Erythroblast (primary cell): ENCODE results near the gene SNRPA1.

Experiments
- DNase-seq, 2 experiments: peaks; one replicate each; lab custom pipeline; 2025; lab: John Stamatoyannopoulos, UW
- GATA1 ChIP-seq: IDR thresholded peaks from 2 replicates; pipeline ENCODE4 v1.6.1; 2011; ENCODE audit warnings: low read depth, mild to moderate bottlenecking, control low read depth, low read length, moderate library complexity
- POLR2A ChIP-seq: IDR thresholded peaks from 2 replicates; pipeline ENCODE4 v1.6.1; 2011; ENCODE audit warnings: mild to moderate bottlenecking, low read length

SNRPA1 gene

GRCh38 chr15:101242999-101243336 lies 52.1 kb downstream of the SNRPA1 start:
- DNase-seq = no peak
- TF ChIP-seq GATA1 (no peak), POLR2A (no peak)

DNA sequence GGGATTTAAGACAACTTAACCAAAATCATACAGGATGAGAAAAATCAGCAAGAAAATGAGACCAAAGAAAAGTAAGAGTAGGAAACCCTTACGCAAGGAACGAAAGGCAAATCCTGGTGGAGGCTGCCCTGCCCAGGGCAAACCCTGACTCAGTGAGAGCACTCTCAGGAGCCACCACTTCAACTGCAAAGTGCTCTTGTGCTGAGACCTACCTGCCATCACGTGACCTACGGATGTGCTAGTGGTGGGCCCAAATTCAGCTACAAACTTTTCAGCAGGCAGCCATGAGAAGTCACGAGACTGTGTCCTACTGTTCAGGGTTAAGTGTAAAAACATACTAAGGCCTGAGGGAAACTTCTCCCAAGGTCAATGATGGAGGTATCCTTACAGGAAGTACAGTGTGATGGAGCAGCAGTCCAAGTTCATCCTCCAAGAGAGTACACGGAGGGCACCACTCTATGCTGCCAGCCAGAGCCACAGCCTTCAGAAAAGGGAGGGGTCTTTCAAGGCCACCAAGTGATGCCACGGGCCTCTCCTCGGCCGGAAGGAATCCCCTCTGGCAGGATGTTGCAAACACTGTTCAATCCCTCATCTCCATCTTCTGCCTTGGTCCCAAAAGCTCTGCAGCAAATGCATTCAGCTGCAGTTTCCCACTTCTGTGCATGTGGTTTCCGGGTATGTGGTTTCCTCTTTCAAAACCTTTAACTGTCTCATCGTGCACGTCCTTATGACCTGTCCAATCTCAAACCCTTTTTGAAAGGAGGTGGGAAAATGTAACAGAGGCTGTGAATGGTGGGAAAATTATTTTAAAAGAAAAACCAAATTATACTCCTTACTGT lies 52.7 kb downstream of the SNRPA1 start:
- TF ChIP-seq POLR2A (peak; percentile 13), GATA1 (no peak)
- no peak for DNase-seq

DNA sequence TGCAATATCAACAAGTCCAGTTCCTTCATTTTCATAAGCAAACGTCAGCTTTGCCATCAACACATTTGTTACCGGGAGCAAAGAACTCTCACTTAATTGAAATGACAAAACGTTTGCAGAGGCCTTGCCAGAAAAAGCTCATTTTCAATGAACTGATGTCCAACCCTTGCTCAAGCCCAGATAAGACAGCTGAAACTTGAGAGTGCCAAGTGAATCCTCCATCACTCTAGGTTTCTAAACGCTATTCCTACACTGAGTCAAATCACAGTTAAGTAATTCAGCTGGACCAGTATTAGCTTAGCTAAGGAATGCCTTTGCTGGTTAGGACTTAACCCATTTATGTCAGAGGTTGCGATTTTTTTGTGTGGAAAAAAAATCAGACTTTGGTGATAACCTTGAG lies 54.7 kb downstream of the SNRPA1 start:
- peak in 1 of 2 experiments; percentile 9 for DNase-seq
- TF ChIP-seq GATA1 (no peak), POLR2A (no peak)

GRCh38 chr15:101239724-101240136 lies 55.3 kb downstream of the SNRPA1 start:
- TF ChIP-seq GATA1 (no peak), POLR2A (no peak)
- no peak for DNase-seq

GRCh38 chr15:101237251-101237650 lies 57.8 kb downstream of the SNRPA1 start:
- DNase-seq = no peak
- TF ChIP-seq GATA1 (no peak), POLR2A (no peak)

- no peak for DNase-seq
- TF ChIP-seq GATA1 (no peak), POLR2A (no peak)
Measured at GRCh38 chr15:101233651-101234280, 61.3 kb downstream of the SNRPA1 start.

DNA sequence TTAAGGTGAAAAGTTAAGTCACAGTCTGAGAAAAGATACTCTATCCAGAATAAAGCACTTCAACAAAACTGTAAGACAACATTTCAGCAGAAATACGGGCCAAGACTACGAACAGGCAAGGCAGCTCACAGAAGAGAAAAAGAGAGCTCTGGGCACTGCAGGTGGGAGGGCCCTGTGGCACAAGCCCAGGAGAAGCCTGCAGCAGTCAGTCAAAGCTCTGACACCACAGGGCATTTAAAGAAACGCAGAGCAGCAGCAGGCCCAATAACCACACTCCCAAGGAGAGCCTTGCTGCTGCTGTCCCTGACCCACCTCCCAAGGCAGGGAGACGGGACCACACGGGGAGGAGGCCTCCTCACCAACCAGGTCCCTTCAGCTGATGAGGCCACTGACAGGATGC lies 62.4 kb downstream of the SNRPA1 start:
- DNase-seq = no peak
- TF ChIP-seq POLR2A (no peak), GATA1 (no peak)
